Esophagus muscularis mucosa (tissue), 3 donors: ENCODE measurements around the gene NPEPPS.

Experiments used
- CTCF ChIP-seq, 3 experiments: fragments of 200-600 bp in 2 of 3; fragments of 450-650 bp in 1 of 3; sonication (generic) in 2 of 3; IDR thresholded peaks; one replicate each; pipeline ENCODE4 v1.5.1; 2017 to 2019; ENCODE audit warnings: antibody characterized with exemption in 3 of 3, mild to moderate bottlenecking in 2 of 3, moderate library complexity in 1 of 3
- POLR2A ChIP-seq: fragments of 450-650 bp; IDR thresholded peaks from one replicate; pipeline ENCODE4 v1.6.1; 2017; ENCODE audit warnings: antibody characterized with exemption, moderate library complexity, mild to moderate bottlenecking, low read depth

GRCh38 chr17:47603830-47604597 lies 73.1 kb downstream of the NPEPPS start:
- TF ChIP-seq CTCF (IDR thresholded peaks at IDR 0.05): no peak
- no peak for TF ChIP-seq POLR2A
